Measurements from ENCODE around the gene PRR29.

PRR29 gene

DNA sequence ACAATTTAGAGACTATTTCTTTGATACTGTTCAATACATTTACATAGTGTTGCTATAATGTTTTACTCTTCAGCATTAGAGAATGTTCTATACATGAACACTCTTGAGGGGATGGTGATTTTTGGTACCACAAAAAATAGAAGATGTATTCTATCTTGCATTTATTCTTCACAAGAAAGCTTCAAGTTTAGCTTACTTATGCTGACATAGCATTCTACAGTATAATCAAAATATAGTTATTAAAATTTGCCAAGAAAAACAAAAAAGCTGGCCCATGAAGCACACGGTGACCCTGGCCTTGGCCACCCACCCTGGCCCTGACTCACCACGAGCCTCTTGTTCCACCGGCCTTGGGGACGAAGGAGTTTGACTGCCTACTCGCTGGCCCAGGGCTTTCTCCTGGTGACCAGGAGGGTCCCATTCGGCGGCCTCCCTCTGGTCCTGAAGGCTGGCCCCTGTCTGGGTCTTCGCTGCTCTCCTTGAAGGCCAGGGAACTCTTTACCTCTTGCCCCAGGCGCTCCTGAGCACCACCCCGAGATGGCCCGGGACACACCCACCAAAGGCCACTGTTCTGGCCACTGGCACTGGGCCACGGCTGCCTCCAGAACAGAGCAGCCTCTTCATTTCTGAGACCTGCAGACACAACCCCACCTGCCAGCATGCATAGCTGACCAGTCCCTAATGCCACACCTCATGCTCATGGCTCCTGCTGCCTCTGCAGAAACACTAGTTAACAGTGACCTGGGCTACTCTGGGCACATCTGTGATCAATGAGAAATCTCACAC lies 44.7 kb downstream of the PRR29 start:
- no peak for DNase-seq (ENCODE audit: low spot score)

DNA sequence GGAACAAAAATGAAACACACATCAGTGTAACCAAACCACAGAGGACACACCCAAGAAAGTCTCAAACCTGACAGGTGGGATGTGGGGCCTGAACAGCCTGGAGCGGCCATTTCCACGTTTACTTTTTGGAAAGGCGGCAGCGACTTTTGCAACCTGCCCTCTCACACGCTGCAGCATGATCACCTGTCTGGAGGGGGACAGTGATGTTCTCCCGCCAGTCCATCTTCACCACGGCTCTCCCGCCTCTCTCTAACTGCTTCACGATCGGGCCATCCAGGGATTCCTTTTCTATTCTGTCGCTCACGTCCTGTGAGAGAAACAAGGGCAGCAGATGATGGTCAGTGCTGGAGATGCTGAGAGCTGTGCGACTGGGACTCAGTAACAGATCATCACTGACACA lies 47.0 kb downstream of the PRR29 start:
- DNase-seq (ENCODE audit: low spot score): no peak

DNA sequence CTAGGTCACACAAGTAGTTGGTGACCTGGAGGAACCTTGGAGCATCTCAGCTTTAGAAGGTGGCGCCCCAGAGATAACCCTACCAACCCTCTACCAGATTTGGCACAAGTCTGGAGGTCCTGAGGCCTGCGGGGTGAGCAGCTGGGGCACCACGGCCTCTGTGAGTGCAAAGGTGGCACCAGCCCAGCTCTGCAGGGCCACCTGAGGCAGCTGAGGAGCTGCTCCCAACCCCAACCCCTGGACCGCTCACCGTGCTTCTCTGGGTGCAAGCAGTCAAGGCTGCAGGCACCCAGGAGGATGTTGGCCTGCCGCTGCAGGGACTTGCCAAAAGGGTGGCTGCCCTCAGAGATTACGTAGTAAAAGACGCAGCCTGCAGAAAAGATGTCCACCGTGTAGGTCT lies 50.7 kb downstream of the PRR29 start:
- no peak for DNase-seq (ENCODE audit: low spot score)

DNA sequence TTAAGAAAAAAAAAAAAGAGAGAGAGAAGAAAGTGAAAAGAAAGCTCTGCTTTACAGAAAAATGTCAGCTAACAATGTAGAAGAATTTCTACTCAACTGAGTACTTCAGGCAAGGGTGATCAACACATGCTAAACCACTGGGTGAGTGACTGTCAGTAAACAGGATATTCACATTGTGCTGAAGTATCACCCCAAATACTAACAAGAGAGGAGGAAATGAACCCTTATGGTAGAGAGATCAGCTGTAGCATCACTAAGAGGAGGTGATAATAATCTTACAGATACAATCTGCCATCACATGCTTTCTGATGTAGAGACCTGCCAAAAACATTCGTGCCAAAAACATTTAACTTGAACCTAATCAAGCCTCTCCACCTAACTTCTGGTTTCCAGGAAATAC lies 53.0 kb downstream of the PRR29 start:
- DNase-seq (ENCODE audit: low spot score): no peak

DNA sequence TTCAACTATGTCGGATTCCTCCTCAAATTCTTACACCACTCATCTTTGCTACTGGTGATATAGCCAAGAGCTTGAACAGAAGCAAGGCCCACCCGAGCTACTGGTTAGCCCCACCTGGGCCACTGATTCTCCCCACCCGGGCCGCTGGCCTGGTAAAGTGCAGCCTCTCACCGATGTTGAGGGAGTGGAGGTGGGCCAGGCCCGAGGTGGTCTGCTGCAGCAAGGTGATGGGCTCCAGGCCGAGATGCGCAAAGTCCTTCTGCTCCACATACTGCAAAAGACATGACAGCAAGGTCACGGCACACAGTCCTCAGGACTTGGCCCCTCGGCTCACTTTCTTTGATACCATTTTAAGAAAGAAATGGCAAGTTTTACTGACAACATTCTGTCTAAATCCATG lies 55.0 kb downstream of the PRR29 start:
- DNase-seq (ENCODE audit: low spot score): no peak
